Measurements from ENCODE around the gene ZCCHC3. TPM values are rescaled to one million over a fixed set of nuclear protein-coding genes. Genes with fewer than 3 reads are reported as not detected.

Gene ZCCHC3
- total and polyA plus RNA-seq, 2 experiments from 2014 or later, result 26.5 to 66.3 TPM

DNA sequence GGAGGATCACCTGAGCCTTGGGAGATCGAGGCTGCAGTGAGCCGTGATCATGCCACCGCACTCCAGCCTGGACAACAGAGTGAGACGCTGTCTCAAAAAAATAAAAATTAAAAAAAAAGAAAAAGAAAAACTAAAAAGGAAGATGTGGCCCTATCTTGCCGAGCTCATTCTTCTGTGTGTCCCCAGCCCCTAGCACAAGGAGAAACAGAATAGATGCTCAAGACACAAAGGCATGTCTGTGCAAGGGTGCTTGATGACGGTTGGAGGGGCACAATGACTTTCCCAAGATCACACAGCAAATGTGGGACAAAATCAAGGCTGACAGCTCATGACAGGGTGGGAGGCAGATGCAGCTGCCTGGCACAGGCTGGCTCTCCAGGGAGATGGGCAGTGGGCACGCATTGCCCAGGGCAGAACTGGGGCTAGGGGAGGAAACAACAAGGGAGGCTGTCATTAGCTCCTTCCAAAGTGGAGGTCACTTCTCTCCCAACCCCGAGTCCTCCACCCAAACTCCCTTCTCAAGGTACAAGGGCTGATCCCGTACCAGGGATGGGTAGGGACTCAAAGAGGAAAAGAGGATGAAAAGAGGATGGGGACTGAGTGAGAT is 48.8 kb downstream of the ZCCHC3 start:
- Histone ChIP-seq H3K4me2 (peak overlapping the region; percentile 97), H3K4me1 (ENCODE audit: insufficient read depth) (peaks cover 15% of the 10 kb centered on the region), H3K36me3 (ENCODE audit: insufficient read depth) (no peaks in the 10 kb centered on the region), H3K9me2 (ENCODE audit: insufficient read depth) (no peaks in the 10 kb centered on the region), H2AFZ (peak overlapping the region; percentile 95; the same call in 1 of the 2 replicates), H3K27ac (ENCODE audit: low read depth) (peak overlapping the region; percentile 50; the same call in 1 of the 2 replicates), H3K27me3 (ENCODE audit: insufficient read depth) (no peaks in the 10 kb centered on the region), H3K79me2 (replicated peaks; ENCODE audit: insufficient read depth) (no peaks in the 10 kb centered on the region), H3K4me3 (peak overlapping the region; percentile 94), H4K20me1 (replicated peaks; ENCODE audit: insufficient read depth) (no peaks in the 10 kb centered on the region), H3F3A (replicated peaks; ENCODE audit: low read depth) (peaks cover 13% of the 10 kb centered on the region; the same call in 1 of the 2 replicates)
- no peaks in the 10 kb centered on the region; the same call in 2 of the 3 replicates for H3K9me3 Mint-ChIP-seq
- no peak overlapping the region for H3K27ac Mint-ChIP-seq
- H3K36me3 Mint-ChIP-seq (ENCODE audit: low read depth), result peaks cover 2% of the 10 kb centered on the region; the same call in 1 of the 3 replicates
- peaks cover 13% of the 10 kb centered on the region for H3K27me3 Mint-ChIP-seq (ENCODE audit: insufficient read depth, low read depth, poor library complexity)
- TF ChIP-seq POLR2AphosphoS5 (IDR thresholded peaks at IDR 0.05; ENCODE audit: low read depth), result no peak
- no peak for TF ChIP-seq ZNF331 (CRISPR knock-in tag; IDR thresholded peaks at IDR 0.05; ENCODE audit: low read depth)
- no peak for TF ChIP-seq EZH2phosphoT487 (IDR thresholded peaks at IDR 0.05; ENCODE audit: unreplicated experiment)
- no peak for TF ChIP-seq ZNF114 (CRISPR knock-in tag; IDR thresholded peaks at IDR 0.05)
- TF ChIP-seq NANOG (IDR thresholded peaks at IDR 0.05; ENCODE audit: borderline replicate concordance), result no peak
- TF ChIP-seq, protein P1, sequence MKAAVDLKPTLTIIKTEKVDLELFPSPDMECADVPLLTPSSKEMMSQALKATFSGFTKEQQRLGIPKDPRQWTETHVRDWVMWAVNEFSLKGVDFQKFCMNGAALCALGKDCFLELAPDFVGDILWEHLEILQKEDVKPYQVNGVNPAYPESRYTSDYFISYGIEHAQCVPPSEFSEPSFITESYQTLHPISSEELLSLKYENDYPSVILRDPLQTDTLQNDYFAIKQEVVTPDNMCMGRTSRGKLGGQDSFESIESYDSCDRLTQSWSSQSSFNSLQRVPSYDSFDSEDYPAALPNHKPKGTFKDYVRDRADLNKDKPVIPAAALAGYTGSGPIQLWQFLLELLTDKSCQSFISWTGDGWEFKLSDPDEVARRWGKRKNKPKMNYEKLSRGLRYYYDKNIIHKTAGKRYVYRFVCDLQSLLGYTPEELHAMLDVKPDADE (IDR thresholded peaks at IDR 0.05), result no peak
- no peak for TF ChIP-seq CREB1 (CRISPR knock-in tag; IDR thresholded peaks at IDR 0.05; ENCODE audit: low read depth)
- TF ChIP-seq, protein P2, sequence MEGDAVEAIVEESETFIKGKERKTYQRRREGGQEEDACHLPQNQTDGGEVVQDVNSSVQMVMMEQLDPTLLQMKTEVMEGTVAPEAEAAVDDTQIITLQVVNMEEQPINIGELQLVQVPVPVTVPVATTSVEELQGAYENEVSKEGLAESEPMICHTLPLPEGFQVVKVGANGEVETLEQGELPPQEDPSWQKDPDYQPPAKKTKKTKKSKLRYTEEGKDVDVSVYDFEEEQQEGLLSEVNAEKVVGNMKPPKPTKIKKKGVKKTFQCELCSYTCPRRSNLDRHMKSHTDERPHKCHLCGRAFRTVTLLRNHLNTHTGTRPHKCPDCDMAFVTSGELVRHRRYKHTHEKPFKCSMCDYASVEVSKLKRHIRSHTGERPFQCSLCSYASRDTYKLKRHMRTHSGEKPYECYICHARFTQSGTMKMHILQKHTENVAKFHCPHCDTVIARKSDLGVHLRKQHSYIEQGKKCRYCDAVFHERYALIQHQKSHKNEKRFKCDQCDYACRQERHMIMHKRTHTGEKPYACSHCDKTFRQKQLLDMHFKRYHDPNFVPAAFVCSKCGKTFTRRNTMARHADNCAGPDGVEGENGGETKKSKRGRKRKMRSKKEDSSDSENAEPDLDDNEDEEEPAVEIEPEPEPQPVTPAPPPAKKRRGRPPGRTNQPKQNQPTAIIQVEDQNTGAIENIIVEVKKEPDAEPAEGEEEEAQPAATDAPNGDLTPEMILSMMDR (conservative IDR thresholded peaks at IDR 0.05; ENCODE audit: low read depth in 2 of 2), result no peak
- no peak for TF ChIP-seq STAT1 (IDR thresholded peaks at IDR 0.05; ENCODE audit: unreplicated experiment)
- no peak for TF ChIP-seq REST (IDR thresholded peaks at IDR 0.05; ENCODE audit: unreplicated experiment)
- TF ChIP-seq EZH2 (IDR thresholded peaks at IDR 0.05; ENCODE audit: low read depth, unreplicated experiment), result no peak
- no peak for TF ChIP-seq ZNF462 (CRISPR knock-in tag; IDR thresholded peaks at IDR 0.05)
- no peak for TF ChIP-seq JUNB (IDR thresholded peaks at IDR 0.05; ENCODE audit: unreplicated experiment)
- peaks cover 16% of the 10 kb centered on the region for H3K4me1 Mint-ChIP-seq
- DNase-seq (ENCODE audit: low spot score) (no peak), ATAC-seq (no peak)
- H3K4me3 Mint-ChIP-seq, result peak overlapping the region; percentile 88

Data from GM23338 (cell line).